GM21529 (cell line): ENCODE results near the gene LRIF1.
A peak's percentile ranks its signal among the peaks of the same experiment; 100 is the strongest.
"Not testable (repeated sequence)": the region's sequence is repeated elsewhere in the genome, so short reads cannot be mapped to it uniquely, and the experiment has no call there.

ENCODE experiments used
- ATAC-seq: cut with Tn5 transposase; IDR thresholded peaks from one replicate; pipeline ENCODE4 v1.9.1; 2021; ENCODE audit not compliant: unreplicated experiment

Gene LRIF1

GRCh38 chr1:110952031-110952430 lies 11.7 kb downstream of the LRIF1 start:
- no peak for ATAC-seq

GRCh38 chr1:110951161-110951560 lies 12.6 kb downstream of the LRIF1 start:
- ATAC-seq = no peak

GRCh38 chr1:110948038-110948810 lies 15.5 kb downstream of the LRIF1 start:
- ATAC-seq = no peak

- ATAC-seq = no peak
These were observed 18.1 kb downstream of the LRIF1 start for GRCh38 chr1:110945626-110946025.

- no peak for ATAC-seq
These were observed 18.9 kb downstream of the LRIF1 start for GRCh38 chr1:110944806-110945205.

- no peak for ATAC-seq
These were observed 27.2 kb downstream of the LRIF1 start for GRCh38 chr1:110936567-110936966.

- not testable (repeated sequence) for ATAC-seq
These were observed 32.6 kb downstream of the LRIF1 start for GRCh38 chr1:110931097-110931496.

GRCh38 chr1:110928904-110929303 lies 34.8 kb downstream of the LRIF1 start:
- no peak for ATAC-seq

GRCh38 chr1:110928191-110928590 lies 35.5 kb downstream of the LRIF1 start:
- no peak for ATAC-seq

GRCh38 chr1:110927484-110928075 lies 36.1 kb downstream of the LRIF1 start:
- ATAC-seq = no peak

GRCh38 chr1:110921953-110922352 lies 41.8 kb downstream of the LRIF1 start:
- ATAC-seq = no peak

- no peak for ATAC-seq
These were observed 45.7 kb downstream of the LRIF1 start for GRCh38 chr1:110918016-110918415.

- peak; percentile 76 for ATAC-seq
These were observed 46.9 kb downstream of the LRIF1 start for GRCh38 chr1:110916669-110917306.

GRCh38 chr1:110916274-110916668 lies 47.5 kb downstream of the LRIF1 start:
- ATAC-seq = no peak

- no peak for ATAC-seq
These were observed 47.9 kb downstream of the LRIF1 start for GRCh38 chr1:110915804-110916203.

- no peak for ATAC-seq
These were observed 49.0 kb downstream of the LRIF1 start for GRCh38 chr1:110914676-110915075.

GRCh38 chr1:110912784-110913183 lies 50.9 kb downstream of the LRIF1 start:
- ATAC-seq = no peak

GRCh38 chr1:110903853-110904500 lies 59.7 kb downstream of the LRIF1 start:
- ATAC-seq = no peak

GRCh38 chr1:110902820-110903463 lies 60.8 kb downstream of the LRIF1 start:
- ATAC-seq = no peak

- no peak for ATAC-seq
These were observed 64.3 kb downstream of the LRIF1 start for GRCh38 chr1:110899458-110899843.

- ATAC-seq = no peak
These were observed 64.8 kb downstream of the LRIF1 start for GRCh38 chr1:110898734-110899457.
